HG03571 (cell line): ENCODE results near the gene FUCA1.
"Not testable (repeated sequence)": the region's sequence is repeated elsewhere in the genome, so short reads cannot be mapped to it uniquely, and the experiment has no call there.

ENCODE experiments used
- ATAC-seq: cut with Tn5 transposase; IDR thresholded peaks from one replicate; pipeline ENCODE4 v1.9.1; 2021; ENCODE audit not compliant: unreplicated experiment

The FUCA1 gene

DNA sequence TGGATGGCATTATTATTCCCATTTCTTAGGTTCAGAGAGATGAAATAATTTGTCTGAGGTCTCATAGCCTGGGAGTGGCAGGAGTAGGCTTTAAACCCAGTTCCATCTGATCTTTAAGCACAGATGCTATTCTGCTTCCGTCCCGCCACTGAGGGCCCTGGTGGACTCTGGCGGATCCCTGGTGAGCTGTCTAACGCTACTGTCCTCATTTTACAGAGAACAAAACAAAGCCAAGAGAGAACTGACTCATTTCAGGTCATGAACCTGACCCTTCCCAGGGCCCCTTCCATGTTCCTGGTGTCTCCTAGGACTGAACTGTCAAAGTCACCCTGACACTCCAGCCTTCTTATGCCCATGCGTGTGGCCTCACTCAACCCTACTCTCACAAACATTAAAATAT, 64.4 kb downstream of the FUCA1 start:
- no peak for ATAC-seq

DNA sequence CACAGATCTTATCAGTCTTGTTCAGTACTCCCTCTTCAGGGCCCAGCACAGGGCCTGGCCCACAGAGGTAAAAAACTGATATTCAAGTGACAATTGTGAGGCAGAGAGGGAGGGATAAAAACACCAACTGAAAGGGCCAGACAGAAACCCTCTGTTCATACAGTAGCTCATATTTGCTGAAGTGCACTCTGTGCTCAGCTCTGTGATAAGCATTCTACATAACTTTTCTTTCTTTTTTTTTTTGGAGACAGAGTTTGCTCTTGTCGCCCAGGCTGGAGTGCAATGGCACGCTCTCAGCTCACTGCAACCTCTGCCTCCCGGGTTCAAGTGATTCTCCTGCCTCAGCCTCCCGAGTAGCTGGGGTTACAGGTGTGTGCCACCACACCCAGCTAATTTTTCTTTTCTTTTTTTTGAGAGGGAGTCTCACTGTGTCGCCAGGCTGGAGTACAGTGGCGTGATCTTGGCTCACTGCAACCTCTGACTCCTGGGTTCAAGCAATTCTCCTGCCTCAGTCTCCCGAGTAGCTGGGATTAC, 65.2 kb downstream of the FUCA1 start:
- not testable (repeated sequence) for ATAC-seq

DNA sequence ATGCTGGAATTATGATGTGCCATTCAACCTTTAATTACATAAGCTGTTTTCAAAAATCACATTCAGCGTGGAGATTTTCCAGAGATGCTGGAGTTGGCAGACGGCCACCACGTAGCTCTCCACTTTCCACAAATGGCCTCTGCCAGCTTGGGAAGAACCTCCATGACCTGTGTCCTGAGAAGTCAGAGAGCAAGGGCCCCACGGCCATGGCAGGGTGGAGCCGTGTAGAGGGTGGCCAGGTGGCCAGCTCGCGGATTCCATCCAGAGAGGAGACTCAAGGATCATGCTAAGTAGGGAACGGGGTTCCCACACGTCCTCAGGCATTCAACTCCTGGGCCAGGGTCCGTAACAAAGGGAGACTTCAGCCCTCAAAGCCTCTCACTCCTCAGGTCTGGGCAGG, 66.2 kb downstream of the FUCA1 start:
- ATAC-seq, result no peak

DNA sequence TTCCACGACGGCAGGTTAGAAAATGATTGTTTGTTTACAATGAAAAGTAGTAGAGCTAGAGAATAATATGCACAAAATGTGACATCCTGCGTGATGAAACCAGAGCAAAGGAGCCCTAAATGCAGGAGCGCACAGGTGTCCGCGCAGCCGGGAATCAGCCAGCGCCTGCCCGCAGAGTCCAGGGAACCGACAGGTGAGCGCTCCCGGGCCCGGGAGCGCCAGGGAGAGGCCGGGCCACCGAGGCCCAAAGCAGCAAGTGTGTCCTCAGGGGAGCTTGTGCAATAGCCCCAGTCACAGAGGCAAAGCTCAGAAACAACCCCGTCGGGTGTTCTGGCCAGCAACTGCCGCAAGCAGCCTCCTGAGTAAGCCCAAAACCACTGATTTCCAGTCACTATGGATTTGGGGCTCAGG, 66.7 kb downstream of the FUCA1 start:
- no peak for ATAC-seq

DNA sequence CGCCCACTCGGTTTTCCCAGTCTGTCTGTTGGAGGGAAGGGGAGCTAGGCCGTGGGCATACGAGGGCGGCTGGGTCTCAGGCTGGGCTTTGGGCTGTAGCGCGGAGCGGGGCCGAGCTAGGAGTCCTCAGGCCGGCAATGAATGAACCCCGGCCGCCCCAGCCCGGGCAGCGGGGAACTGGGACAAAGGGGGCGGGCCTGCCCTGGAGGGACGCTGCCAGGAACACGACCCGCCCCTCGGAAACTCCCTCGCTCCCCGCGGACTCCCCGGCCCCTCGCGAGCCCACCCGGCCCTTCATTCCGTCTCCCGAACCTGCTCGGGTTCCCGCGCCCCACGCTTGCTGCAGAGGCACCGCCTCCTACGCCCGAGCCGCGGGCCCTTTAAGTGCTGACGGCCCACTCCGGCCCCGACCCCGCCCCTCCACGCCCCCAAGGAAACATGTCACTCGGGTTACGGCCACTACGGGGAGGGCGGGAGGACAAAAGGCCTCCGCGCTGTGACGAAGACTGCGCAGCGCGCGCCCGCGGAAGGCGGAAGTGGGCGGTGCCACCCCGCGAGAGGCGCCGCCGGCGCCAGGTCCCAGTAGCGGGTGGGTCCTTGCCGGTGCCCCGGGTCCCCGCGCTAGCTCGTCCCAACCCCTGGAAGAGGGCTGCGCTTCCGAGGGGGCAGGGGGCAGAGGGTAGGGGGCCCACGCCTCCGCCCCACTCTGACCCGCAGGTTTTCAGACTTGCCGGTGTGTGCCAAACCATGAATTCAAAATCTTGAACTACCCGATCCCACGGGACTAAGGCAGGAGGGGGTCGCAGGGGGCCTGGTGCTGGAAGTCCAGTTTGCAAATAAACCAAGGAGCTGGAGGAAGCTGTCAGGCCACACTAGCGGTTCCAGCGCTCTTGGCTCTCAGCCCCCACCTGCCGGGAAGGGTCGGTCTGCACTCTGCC, 67.4 kb downstream of the FUCA1 start, which contains the start of gene GALE:
GALE (minus strand) TSS at position 355 of the 938 bp plus-strand sequence. CDS start 1,747 bp downstream, outside the sequence.
- ATAC-seq, result peak; percentile 68

DNA sequence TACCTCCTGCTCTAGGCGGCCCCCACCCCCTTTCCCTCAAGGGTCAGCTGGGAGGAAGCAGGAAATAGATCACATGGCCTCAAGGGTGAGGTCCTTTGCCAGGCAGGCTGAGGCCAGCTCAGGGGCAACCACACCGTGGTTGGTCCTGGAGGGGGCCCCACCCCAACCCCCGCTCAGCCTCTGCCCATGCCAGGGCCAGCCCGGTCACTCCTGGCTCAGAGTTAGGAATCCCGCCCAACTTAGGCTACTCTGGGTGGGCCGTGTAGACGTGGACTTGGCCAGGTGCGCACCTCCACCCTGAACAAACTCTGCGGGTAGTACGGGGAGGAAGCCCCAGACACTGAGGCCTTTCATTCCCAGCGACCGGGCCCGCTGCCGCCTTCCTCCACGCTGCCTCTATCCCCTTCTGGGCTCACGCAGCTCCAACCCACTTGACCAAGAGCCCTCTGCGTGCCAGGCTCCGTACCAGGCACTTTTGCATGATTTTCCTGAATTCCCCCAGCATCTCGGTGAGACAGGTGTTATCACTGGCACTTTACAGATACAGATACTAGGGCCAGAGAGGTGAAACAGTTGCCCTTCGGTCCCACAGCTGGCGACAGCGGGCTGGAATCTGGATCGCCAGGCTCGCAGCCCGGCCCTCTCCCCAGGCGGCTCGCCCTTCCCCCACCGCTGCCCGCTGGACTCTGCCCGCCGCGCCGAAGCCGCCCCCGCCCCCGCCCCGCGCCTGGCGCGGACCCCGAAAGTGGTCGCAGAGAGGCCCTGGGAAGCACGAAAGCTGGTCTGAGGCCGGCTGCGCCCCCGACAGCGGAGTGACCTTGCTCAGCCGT, 68.3 kb downstream of the FUCA1 start:
- ATAC-seq, result no peak

DNA sequence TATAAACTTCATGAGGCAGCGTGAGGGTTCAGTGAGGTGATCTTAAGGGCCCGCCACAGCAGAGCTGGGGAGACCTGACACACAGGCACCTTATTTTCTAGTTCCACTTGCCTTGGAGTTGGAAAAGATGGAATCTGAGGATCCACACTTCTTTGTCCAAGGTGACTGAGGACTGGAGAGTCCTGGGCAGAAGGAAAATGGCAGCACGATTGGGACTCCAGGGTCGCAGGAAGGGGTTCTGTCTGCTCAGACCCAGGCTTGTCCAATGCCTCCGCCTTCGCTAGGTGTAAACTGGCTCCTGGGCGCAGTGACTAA, 68.9 kb downstream of the FUCA1 start:
- ATAC-seq, result no peak

DNA sequence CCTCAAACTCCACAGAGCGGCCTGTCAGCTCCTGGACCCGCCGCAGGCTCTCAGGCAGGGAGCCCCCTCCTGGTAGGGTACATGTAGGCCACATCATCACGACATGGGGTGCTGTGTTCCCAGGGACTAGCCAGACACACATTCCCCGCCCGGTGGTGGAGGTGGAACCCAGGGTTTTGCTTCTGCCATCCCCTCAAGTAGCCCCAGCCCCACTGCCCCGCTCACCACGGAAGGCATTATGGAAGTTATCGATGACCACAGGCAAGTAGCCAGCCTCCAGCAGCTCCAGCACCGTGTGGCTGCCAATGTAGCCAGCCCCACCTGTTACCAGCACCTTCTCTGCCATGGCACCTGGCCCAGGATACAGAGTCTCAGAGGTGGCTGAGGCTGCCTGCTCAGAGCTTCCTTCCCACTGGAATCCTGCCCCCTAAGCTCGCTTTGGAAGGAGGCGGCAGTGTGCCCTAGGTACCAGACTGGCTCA, 69.4 kb downstream of the FUCA1 start:
- no peak for ATAC-seq

DNA sequence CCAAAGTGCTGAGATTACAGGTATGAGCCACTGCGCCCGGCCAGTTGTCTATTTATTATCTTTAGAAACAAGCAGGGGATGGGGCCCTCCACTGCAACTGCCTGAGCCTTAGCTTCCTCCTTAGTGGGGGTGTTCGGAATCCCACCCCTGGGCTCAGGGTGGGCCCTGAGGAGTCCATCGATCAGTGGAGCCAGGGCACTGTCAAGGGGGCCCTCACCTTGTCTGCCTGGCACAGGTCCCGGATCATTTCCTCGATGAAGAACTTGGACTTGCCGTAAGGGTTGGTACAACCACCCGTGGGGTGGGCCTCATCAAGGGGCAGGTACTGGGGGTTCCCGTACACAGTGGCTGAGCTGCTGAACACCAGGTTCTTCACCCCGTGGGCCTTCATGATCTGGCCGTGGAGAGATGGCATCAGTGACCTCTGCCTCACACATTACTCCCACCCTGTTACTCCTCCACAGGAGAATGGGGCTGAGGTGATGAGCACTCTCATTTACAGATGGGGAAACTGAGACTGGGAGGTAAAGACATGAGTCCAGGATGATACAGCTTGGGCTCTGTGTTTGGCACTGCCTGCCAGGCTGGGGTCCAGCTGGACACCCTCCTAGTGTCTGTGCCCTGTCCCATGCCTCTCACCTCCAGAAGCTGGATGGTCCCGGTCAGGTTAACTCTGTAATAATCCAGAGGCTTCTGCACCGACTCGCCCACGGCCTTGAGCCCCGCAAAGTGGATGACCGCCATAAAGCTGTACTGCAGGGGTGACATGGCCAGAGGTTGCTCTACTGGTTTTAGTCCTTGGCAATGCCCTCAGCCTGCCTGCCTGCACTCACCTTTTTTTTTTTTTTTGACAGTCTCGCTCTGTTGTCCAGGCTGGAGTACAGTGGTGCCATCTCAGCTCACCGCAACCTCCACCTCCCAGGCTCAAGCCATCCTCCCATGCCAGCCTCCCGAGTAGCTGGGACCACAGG, 70.3 kb downstream of the FUCA1 start:
- ATAC-seq, result no peak

DNA sequence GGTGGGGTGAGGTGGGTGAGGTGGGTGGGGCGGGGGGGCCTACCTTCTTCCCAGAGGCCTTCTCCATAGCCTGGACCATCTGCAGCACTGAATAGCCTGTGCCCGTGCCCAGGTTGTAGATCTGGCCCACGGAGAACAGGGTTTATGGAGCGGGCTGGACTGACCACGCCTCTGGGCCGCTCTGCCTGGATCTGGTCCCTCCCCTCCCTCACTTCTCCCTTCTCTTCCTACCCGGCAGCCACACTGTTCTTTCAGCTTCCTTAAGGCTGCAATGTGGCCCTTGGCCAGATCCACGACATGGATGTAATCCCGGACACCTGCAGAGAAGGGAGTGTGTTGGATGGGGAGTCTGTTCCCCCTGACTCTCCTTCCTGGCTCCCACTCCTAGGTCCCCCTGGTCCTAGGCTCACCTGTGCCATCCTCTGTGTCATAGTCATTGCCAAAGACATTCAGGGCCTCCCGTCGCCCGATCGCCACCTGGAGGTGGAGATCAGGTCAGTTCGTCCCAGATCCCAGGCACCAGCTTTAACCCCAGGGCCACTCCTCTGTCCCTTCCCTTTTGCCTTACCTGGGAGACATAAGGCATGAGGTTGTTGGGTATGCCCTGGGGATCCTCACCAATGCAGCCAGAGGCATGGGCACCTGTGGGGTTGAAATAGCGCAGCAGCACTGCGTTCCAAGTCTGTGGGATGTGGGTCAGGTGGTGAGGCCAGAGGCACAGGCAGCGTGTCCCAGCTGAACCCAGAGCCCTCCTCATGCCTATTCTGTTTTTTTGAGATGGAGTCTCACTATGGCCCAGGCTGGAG, 71.4 kb downstream of the FUCA1 start:
- no peak for ATAC-seq

DNA sequence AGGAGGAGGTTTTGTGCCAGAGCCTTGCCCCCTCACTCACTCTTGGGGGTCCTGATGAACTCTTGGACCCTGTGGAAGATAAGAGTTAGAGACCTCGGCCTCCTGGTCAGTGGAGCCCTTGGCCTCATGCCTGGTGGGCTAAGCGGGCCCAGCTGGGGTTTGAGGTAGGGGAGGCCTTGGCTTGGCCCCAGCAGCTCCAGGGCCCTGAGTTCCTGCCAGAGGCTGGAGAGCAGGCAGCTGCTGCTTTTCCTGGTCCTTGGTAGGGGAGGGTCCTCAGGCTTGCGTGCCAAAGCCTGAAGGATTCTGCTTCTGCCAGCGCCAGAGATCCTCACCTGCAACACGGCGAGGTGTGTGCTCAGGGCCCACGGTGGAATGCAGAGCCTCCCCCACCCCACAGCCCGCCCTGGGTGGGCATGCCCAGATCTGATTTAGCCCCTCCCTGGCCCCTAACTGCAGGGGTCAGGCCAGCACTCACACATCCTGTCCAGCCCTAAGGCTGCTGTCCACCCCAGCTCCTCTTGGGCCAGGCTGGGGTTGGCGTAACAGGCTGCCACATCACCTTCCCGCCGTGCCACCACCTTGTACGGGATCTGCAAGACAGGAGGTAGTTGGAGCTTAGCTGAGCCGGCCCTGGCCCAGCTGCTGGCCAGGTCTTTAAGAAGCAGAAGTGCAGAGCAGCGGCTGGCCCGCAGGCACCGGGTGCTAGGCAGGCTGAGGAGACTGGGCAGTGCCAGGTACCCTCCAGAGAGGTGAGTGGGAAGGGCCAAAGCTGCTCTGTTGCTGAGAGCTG, 72.2 kb downstream of the FUCA1 start:
- no peak for ATAC-seq
